Ishikawa (cell line): ENCODE measurements around the gene S1PR5.

Experiments used
- EP300 ChIP-seq: IDR thresholded peaks from 2 replicates; pipeline ENCODE4 v1.6.1; 2012; ENCODE audit warnings: borderline replicate concordance
- TF ChIP-seq, protein P1 (sequence below): IDR thresholded peaks from 2 replicates; pipeline ENCODE4 v1.6.1; 2012; ENCODE audit warnings: low read depth, mild to moderate bottlenecking

- TF ChIP-seq EP300, result no peak
- TF ChIP-seq, protein P1, sequence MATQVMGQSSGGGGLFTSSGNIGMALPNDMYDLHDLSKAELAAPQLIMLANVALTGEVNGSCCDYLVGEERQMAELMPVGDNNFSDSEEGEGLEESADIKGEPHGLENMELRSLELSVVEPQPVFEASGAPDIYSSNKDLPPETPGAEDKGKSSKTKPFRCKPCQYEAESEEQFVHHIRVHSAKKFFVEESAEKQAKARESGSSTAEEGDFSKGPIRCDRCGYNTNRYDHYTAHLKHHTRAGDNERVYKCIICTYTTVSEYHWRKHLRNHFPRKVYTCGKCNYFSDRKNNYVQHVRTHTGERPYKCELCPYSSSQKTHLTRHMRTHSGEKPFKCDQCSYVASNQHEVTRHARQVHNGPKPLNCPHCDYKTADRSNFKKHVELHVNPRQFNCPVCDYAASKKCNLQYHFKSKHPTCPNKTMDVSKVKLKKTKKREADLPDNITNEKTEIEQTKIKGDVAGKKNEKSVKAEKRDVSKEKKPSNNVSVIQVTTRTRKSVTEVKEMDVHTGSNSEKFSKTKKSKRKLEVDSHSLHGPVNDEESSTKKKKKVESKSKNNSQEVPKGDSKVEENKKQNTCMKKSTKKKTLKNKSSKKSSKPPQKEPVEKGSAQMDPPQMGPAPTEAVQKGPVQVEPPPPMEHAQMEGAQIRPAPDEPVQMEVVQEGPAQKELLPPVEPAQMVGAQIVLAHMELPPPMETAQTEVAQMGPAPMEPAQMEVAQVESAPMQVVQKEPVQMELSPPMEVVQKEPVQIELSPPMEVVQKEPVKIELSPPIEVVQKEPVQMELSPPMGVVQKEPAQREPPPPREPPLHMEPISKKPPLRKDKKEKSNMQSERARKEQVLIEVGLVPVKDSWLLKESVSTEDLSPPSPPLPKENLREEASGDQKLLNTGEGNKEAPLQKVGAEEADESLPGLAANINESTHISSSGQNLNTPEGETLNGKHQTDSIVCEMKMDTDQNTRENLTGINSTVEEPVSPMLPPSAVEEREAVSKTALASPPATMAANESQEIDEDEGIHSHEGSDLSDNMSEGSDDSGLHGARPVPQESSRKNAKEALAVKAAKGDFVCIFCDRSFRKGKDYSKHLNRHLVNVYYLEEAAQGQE, result no peak
Observed at GRCh38 chr19:10565567-10566407, 48.5 kb upstream of the S1PR5 start, which contains the start of gene KRI1.
